ENCODE data around the gene WDR43.

- TF ChIP-seq CTCF (IDR thresholded peaks at IDR 0.05) (no peak), EP300 (IDR thresholded peaks at IDR 0.05) (no peak)
Measured at GRCh38 chr2:28993206-28993960, 98.9 kb downstream of the WDR43 start.

All from sigmoid colon (tissue), 4 donors.